Ovary (tissue), 9 donors: ENCODE results near the gene FAM222B. TPM values are rescaled to one million over a fixed set of nuclear protein-coding genes. Genes with fewer than 3 reads are reported as not detected.

Experiments
- DNase-seq, 5 donors: peaks; one replicate each; pipeline ENCODE4 v3.0.0-alpha.2; 2019 to 2020
- H3K27ac ChIP-seq, 2 donors: fragments of 200-600 bp; one replicate each; pipeline versions ENCODE4 v1.5.1 to v1.8.0; 2019 to 2022
- H3K27me3 ChIP-seq: fragments of 200-600 bp; one replicate; pipeline ENCODE4 v1.8.0; 2022
- H3K36me3 ChIP-seq: fragments of 200-600 bp; sonication (generic); one replicate; pipeline ENCODE4 v1.5.1; 2019
- H3K4me1 ChIP-seq: one replicate; pipeline ENCODE4 v1.8.1; 2013; ENCODE audit warnings: mild to moderate bottlenecking, moderate library complexity; ENCODE audit not compliant: insufficient read depth
- H3K4me3 ChIP-seq: fragments of 200-600 bp; sonication (generic); one replicate; pipeline ENCODE4 v1.5.1; 2017
- H3K9me3 ChIP-seq, 2 donors: fragments of 200-600 bp in 1 of 2; sonication (generic) in 1 of 2; one replicate each; pipeline versions ENCODE4 v1.5.1 to v1.8.1; 2013 to 2019; ENCODE audit warnings: mild to moderate bottlenecking in 1 of 2, moderate library complexity in 1 of 2
- CTCF ChIP-seq, 3 donors: fragments of 450-650 bp in 2 of 3; fragments of 200-600 bp in 1 of 3; IDR thresholded peaks; one replicate each; pipeline versions ENCODE4 v1.5.1 to v1.8.0; 2016 to 2022; ENCODE audit warnings: antibody characterized with exemption in 3 of 3, mild to moderate bottlenecking in 1 of 3
- EP300 ChIP-seq: sonication (generic); formaldehyde crosslinking; IDR thresholded peaks from one replicate; pipeline ENCODE4 v1.6.1; 2017; ENCODE audit warnings: antibody characterized with exemption
- POLR2A ChIP-seq: fragments of 450-650 bp; IDR thresholded peaks from one replicate; pipeline ENCODE4 v1.6.1; 2017; ENCODE audit warnings: antibody characterized with exemption, mild to moderate bottlenecking, moderate library complexity
- WGBS, 3 donors: extraction: QIAGEN DNeasy Blood & Tissue Kit in 1 of 3; methylation state at CpG; one replicate each; pipeline versions ENCODE4 v1.1.5 to v1.1.7; 2013 to 2017; 5-methylcytosine and 5-hydroxymethylcytosine counted together
- intact Hi-C, 4 donors: fragments of 100-400 bp; cut with DNase I; formaldehyde crosslinking; loops; one replicate each; pipeline versions ENCODE4 v1.11.0 to v1.15.1; 2022 to 2023
- polyA plus RNA-seq, 2 donors: library from polyadenylated mRNA; stranded (reverse); fragments of 200-250 nt in 1 of 2; fragments of 350-450 nt in 1 of 2; fragmentation: Illumina TruSeq in 1 of 2; extraction: RNeasy Lipid Tissue Mini Kit (QIAGEN cat#74804) in 1 of 2; gene quantifications; one replicate each; pipeline ENCODE4 v1.2.3, GENCODE V29; 2013 to 2014
- total RNA-seq, 7 donors: library from RNA; depleted of rRNA in 2 of 7; stranded (reverse); fragments of >200 nt in 2 of 7; fragmentation: NEBNext Ultra II Directional in 3 of 7; extraction: Animal tissue kit (Norgen Biotek cat#: 25700) in 3 of 7; gene quantifications; one replicate each; pipeline versions ENCODE4 v1.1.0 to v1.2.4, GENCODE V29; 2016 to 2023
- donor health status: DM: no; HTN: no; CAD: no; lungs with moderate emphysema.
- donor health status: DM: no; HTN: no; CAD: no.
- donor health status: Bipolar disorder and iron deficiency.
- donor health status: DM: yes; HTN: yes; CAD: no.
- donor health status: DM: no; HTN: no; CAD: no.
- donor health status: DM: yes; HTN: yes; CAD: no.

FAM222B gene
- total and polyA plus RNA-seq, 9 donors = 8.0 to 19.8 (median 15.9) TPM

- WGBS, 3 donors = 65 to 78% (median 74%) methylated on average over 7 of the region's 7 CpGs
- H3K36me3 ChIP-seq = no peaks in the 10 kb centered on the region
- no peak overlapping the region for H3K4me3 ChIP-seq
- no peaks in the 10 kb centered on the region for H3K27me3 ChIP-seq
- no peak overlapping the region for H3K27ac ChIP-seq
- H3K4me1 ChIP-seq = no peaks in the 10 kb centered on the region
- TF ChIP-seq CTCF (IDR thresholded peaks at IDR 0.05) (no peak), EP300 (no peak), POLR2A (no peak)
- no peak for DNase-seq
- no peaks in the 10 kb centered on the region for H3K9me3 ChIP-seq
- intact Hi-C loops = no loop called here
Measured at GRCh38 chr17:28867276-28867675, 24.7 kb upstream of the FAM222B start.

GRCh38 chr17:28865946-28866752 lies 23.6 kb upstream of the FAM222B start:
- Histone ChIP-seq H3K9me3 (no peaks in the 10 kb centered on the region), H3K36me3 (no peaks in the 10 kb centered on the region), H3K27ac (no peak overlapping the region), H3K4me3 (no peak overlapping the region), H3K27me3 (no peaks in the 10 kb centered on the region), H3K4me1 (no peaks in the 10 kb centered on the region)
- 88 to 91% (median 89%) methylated on average over 13 of the region's 13 CpGs for WGBS, 3 donors
- DNase-seq = no peak
- intact Hi-C loops = no loop called here
- TF ChIP-seq POLR2A = no peak
- TF ChIP-seq EP300 = no peak

- no peaks in the 10 kb centered on the region for H3K4me1 ChIP-seq
- intact Hi-C loops = no loop called here
- WGBS, 3 donors = 69 to 80% (median 77%) methylated on average over 11 of the region's 11 CpGs
- no peak for DNase-seq
- no peaks in the 10 kb centered on the region for H3K9me3 ChIP-seq
- no peak overlapping the region for H3K27ac ChIP-seq
- no peaks in the 10 kb centered on the region for H3K36me3 ChIP-seq
- H3K4me3 ChIP-seq = no peak overlapping the region
- TF ChIP-seq CTCF (IDR thresholded peaks at IDR 0.05) (no peak), EP300 (no peak), POLR2A (no peak)
- no peaks in the 10 kb centered on the region for H3K27me3 ChIP-seq
Measured at GRCh38 chr17:28864991-28865849, 22.6 kb upstream of the FAM222B start.

- Histone ChIP-seq H3K4me3 (no peak overlapping the region), H3K9me3 (no peaks in the 10 kb centered on the region), H3K27me3 (no peaks in the 10 kb centered on the region), H3K36me3 (no peaks in the 10 kb centered on the region), H3K4me1 (no peaks in the 10 kb centered on the region), H3K27ac (no peak overlapping the region)
- TF ChIP-seq CTCF (IDR thresholded peaks at IDR 0.05) (no peak), EP300 (no peak), POLR2A (no peak)
- WGBS, 3 donors = 86 to 93% (median 91%) methylated on average over 1 of the region's 1 CpG
- DNase-seq = no peak
- intact Hi-C loops = no loop called here
Measured at GRCh38 chr17:28863953-28864352, 21.4 kb upstream of the FAM222B start.
